ENCODE measurements around the gene TMEM150A. TPM values are rescaled to one million over a fixed set of nuclear protein-coding genes. Genes with fewer than 3 reads are reported as not detected.

The TMEM150A gene
- total and polyA plus RNA-seq, 12 donors, result 7.6 to 21.1 (median 10.1) TPM

GRCh38 chr2:85551698-85552678, 50.5 kb downstream of the TMEM150A start:
- ATAC-seq, result peak; percentile 38 to 84 (median 78)
- intact Hi-C loops (cut with DNase I), result loop anchor here (1.0 to 2.0 kb wide), 4 partner anchors 129 to 132 kb away; no protein-coding TSS in a partner anchor
- no peaks in the 10 kb centered on the region for H3K9me3 ChIP-seq
- no peak overlapping the region for H3K27ac ChIP-seq
- WGBS, 2 donors, result 69 to 73% methylated on average over 9 of the region's 9 CpGs
- no peak overlapping the region for H3K4me3 ChIP-seq
- DNase-seq, result peak; percentile 74 to 84
- H3K27me3 ChIP-seq, result no peaks in the 10 kb centered on the region
- peak; percentile 83 to 96 (median 94) for TF ChIP-seq CTCF (IDR thresholded peaks at IDR 0.05)
- H3K4me1 ChIP-seq, result peaks cover 0 to 26% (median 0%) of the 10 kb centered on the region in 9 donors
- peaks cover 0 to 99% (median 46%) of the 10 kb centered on the region in 9 donors for H3K36me3 ChIP-seq

- H3K9me3 ChIP-seq, result no peaks in the 10 kb centered on the region
- WGBS, 2 donors, result 84 to 88% methylated on average over 10 of the region's 10 CpGs
- DNase-seq (no peak), ATAC-seq (peak in 1 of 8 donors; percentile 13)
- no peaks in the 10 kb centered on the region for H3K27me3 ChIP-seq
- peaks cover 0 to 99% (median 52%) of the 10 kb centered on the region in 9 donors for H3K36me3 ChIP-seq
- H3K4me1 ChIP-seq, result peaks cover 0 to 26% (median 0%) of the 10 kb centered on the region in 9 donors
- H3K27ac ChIP-seq, result peak overlapping the region in 1 of 10 donors; percentile 74
- no peak for TF ChIP-seq CTCF (IDR thresholded peaks at IDR 0.05)
- intact Hi-C loops (cut with DNase I), result loop anchor here in 2 of 10 donors (2.0 kb wide), 2 partner anchors 128 to 130 kb away; no protein-coding TSS in a partner anchor
- no peak overlapping the region for H3K4me3 ChIP-seq
These were observed 52.0 kb downstream of the TMEM150A start for GRCh38 chr2:85550486-85550885.

GRCh38 chr2:85549826-85550225, 52.7 kb downstream of the TMEM150A start:
- TF ChIP-seq CTCF (IDR thresholded peaks at IDR 0.05), result no peak
- peak overlapping the region in 1 of 10 donors; percentile 74 for H3K27ac ChIP-seq
- no peak for ATAC-seq
- no peaks in the 10 kb centered on the region for H3K9me3 ChIP-seq
- no peaks in the 10 kb centered on the region for H3K27me3 ChIP-seq
- no peak for DNase-seq
- intact Hi-C loops (cut with DNase I), result loop anchor here in 2 of 10 donors (2.0 kb wide), 2 partner anchors 127 to 129 kb away; no protein-coding TSS in a partner anchor
- H3K4me1 ChIP-seq, result peaks cover 0 to 26% (median 0%) of the 10 kb centered on the region in 9 donors
- 47 to 64% methylated on average over 4 of the region's 4 CpGs for WGBS, 2 donors
- H3K36me3 ChIP-seq, result peaks cover 0 to 99% (median 53%) of the 10 kb centered on the region in 9 donors
- no peak overlapping the region for H3K4me3 ChIP-seq

- H3K4me1 ChIP-seq, result peaks cover 0 to 26% (median 6%) of the 10 kb centered on the region in 9 donors
- 92 to 96% methylated on average over 10 of the region's 10 CpGs for WGBS, 2 donors
- H3K4me3 ChIP-seq, result no peak overlapping the region
- H3K27me3 ChIP-seq, result no peaks in the 10 kb centered on the region
- H3K9me3 ChIP-seq, result no peaks in the 10 kb centered on the region
- no peak for DNase-seq
- peaks cover 0 to 99% (median 53%) of the 10 kb centered on the region in 9 donors for H3K36me3 ChIP-seq
- peak overlapping the region in 2 of 10 donors; percentile 19 to 74 for H3K27ac ChIP-seq
- no peak for ATAC-seq
- intact Hi-C loops (cut with DNase I), result no loop called here
- no peak for TF ChIP-seq CTCF (IDR thresholded peaks at IDR 0.05)
These were observed 53.4 kb downstream of the TMEM150A start for GRCh38 chr2:85549095-85549494.

Data from heart right ventricle (tissue), 16 donors.